Measurements from ENCODE around the gene HLA-DPA1. TPM values are rescaled to one million over a fixed set of nuclear protein-coding genes. Genes with fewer than 3 reads are reported as not detected.

Gene HLA-DPA1
- total and polyA plus RNA-seq, 10 of the 15 experiments (the other 5 are each of a cell fraction or from before 2014, with no cell fraction given), result 508 to 1,640 (median 829) TPM

- no peak overlapping the region for H2AFZ ChIP-seq (ENCODE audit: control insufficient read depth, low read depth, low read length)
- no peak overlapping the region for H3K27ac ChIP-seq (ENCODE audit: control insufficient read depth, insufficient read depth)
- H3K4me1 ChIP-seq (ENCODE audit: control insufficient read depth, insufficient read depth, low read length), result peaks cover 22% of the 10 kb centered on the region
- H3K9ac ChIP-seq (ENCODE audit: control insufficient read depth, insufficient read depth, low read length), result no peak overlapping the region
- ChIA-PET SMC1A (ENCODE audit: uncharacterized antibody, unreplicated experiment) (interaction anchor here (0.7 to 12.9 kb wide), 20 partner anchors 9 to 232 kb away, joined by 3 to 177 read pairs (median 16); partner anchors contain the start of genes HLA-DPA1 and HLA-DPB1), RAD21 (ENCODE audit: unreplicated experiment) (interaction anchor here (0.9 to 9.7 kb wide), 17 partner anchors 12 to 231 kb away, joined by 3 to 139 read pairs (median 12); partner anchors contain the start of genes HLA-DPA1 and HLA-DPB1), POLR2A (interaction anchor here (0.7 to 14.8 kb wide), 10 partner anchors 11 to 232 kb away, joined by 3 to 240 read pairs (median 4); partner anchors contain the start of genes HLA-DPA1 and HLA-DPB1), CTCF (interaction anchor here (0.8 to 12.3 kb wide), 18 partner anchors 12 to 231 kb away, joined by 3 to 281 read pairs (median 15); partner anchors contain the start of genes HLA-DPA1 and HLA-DPB1)
- no peaks in the 10 kb centered on the region for H3K36me3 ChIP-seq (ENCODE audit: control insufficient read depth in 2 of 2, insufficient read depth in 2 of 2, low read length in 1 of 2)
- no peaks in the 10 kb centered on the region for H3K9me3 ChIP-seq (replicated peaks; ENCODE audit: control insufficient read depth, insufficient read depth, low read length)
- no peaks in the 10 kb centered on the region for H4K20me1 ChIP-seq (ENCODE audit: control insufficient read depth, insufficient read depth)
- in situ Hi-C loops (cut with MboI), result loop anchor here (5.0 kb wide), 1 partner anchor 65 kb away; no protein-coding TSS in a partner anchor
- TF ChIP-seq JUNB (IDR thresholded peaks at IDR 0.05) (no peak), FOXM1 (IDR thresholded peaks at IDR 0.05; ENCODE audit: low read depth, low read length) (no peak), NFXL1 (IDR thresholded peaks at IDR 0.05; ENCODE audit: borderline replicate concordance) (no peak), ATF3 (IDR thresholded peaks at IDR 0.05; ENCODE audit: borderline replicate concordance, extremely low read depth, low read depth, low read length) (no peak), ZBTB33 (IDR thresholded peaks at IDR 0.05) (no peak), ETV6 (conservative IDR thresholded peaks at IDR 0.05 in 1 of 2, IDR thresholded peaks at IDR 0.05 in 1 of 2; ENCODE audit: borderline replicate concordance in 1 of 2, low read depth in 1 of 2) (no peak), SMAD1 (IDR thresholded peaks at IDR 0.05; ENCODE audit: low read depth, partially characterized antibody) (no peak)
- TF ChIP-seq, protein P1, sequence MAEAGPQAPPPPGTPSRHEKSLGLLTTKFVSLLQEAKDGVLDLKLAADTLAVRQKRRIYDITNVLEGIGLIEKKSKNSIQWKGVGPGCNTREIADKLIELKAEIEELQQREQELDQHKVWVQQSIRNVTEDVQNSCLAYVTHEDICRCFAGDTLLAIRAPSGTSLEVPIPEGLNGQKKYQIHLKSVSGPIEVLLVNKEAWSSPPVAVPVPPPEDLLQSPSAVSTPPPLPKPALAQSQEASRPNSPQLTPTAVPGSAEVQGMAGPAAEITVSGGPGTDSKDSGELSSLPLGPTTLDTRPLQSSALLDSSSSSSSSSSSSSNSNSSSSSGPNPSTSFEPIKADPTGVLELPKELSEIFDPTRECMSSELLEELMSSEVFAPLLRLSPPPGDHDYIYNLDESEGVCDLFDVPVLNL (IDR thresholded peaks at IDR 0.05; ENCODE audit: low read depth, low read length), result no peak
- no peaks in the 10 kb centered on the region for H3K79me2 ChIP-seq (ENCODE audit: control insufficient read depth, insufficient read depth, low read length)
- no peak overlapping the region for H3K4me3 ChIP-seq
- 63% methylated on average over 4 of the region's 4 CpGs for WGBS (ENCODE audit: insufficient coverage, insufficient replicate concordance, low lambda C conversion rate, missing lambda C conversion rate)
- ATAC-seq (no peak), DNase-seq (ENCODE audit: low read depth, low spot score) (no peak), FAIRE-seq (no peak)
- intact Hi-C loops (cut with micrococcal nuclease; ENCODE audit: unreplicated experiment), result no loop called here
- H3K4me2 ChIP-seq (ENCODE audit: control insufficient read depth, insufficient read depth), result no peak overlapping the region
- no TSS peak for BruUV-seq (replicated peaks)
- H3K27me3 ChIP-seq (replicated peaks in 1 of 2; ENCODE audit: control insufficient read depth in 2 of 2, insufficient read depth in 2 of 2, low read length in 1 of 2), result no peaks in the 10 kb centered on the region
These were observed 56.4 kb downstream of the HLA-DPA1 start for GRCh38 chr6:33017018-33017417.

Data from GM12878 (cell line).